ENCODE data around the gene PMEL.

- TF ChIP-seq ETS1 (conservative IDR thresholded peaks at IDR 0.05; ENCODE audit: control insufficient read depth, low read depth, low read length), result no peak
- TF ChIP-seq ATF2 (CRISPR knock-in tag; IDR thresholded peaks at IDR 0.05), result no peak
- no peak for TF ChIP-seq NFE2L1 (tag; IDR thresholded peaks at IDR 0.05; ENCODE audit: borderline replicate concordance, low read depth)
- TF ChIP-seq CTCF (IDR thresholded peaks at IDR 0.05 in 2 of 3, conservative IDR thresholded peaks at IDR 0.05 in 1 of 3; ENCODE audit: insufficient read depth in 2 of 3, low read depth in 1 of 3, low read length in 3 of 3), result no peak
- no peak for TF ChIP-seq KAT8 (IDR thresholded peaks at IDR 0.05; ENCODE audit: low read depth)
- TF ChIP-seq ZBTB43 (CRISPR knock-in tag; IDR thresholded peaks at IDR 0.05), result no peak
- TF ChIP-seq ZBTB12 (CRISPR knock-in tag; IDR thresholded peaks at IDR 0.05), result no peak
- no peak for TF ChIP-seq CBFA2T3 (IDR thresholded peaks at IDR 0.05)
- no peak for TF ChIP-seq CC2D1A (IDR thresholded peaks at IDR 0.05)
- no peak for TF ChIP-seq SETDB1 (IDR thresholded peaks at IDR 0.05; ENCODE audit: low read length)
- no peak for TF ChIP-seq CLOCK (CRISPR knock-in tag; IDR thresholded peaks at IDR 0.05; ENCODE audit: borderline replicate concordance)
- TF ChIP-seq MAFK (IDR thresholded peaks at IDR 0.05; ENCODE audit: low read length), result no peak
- TF ChIP-seq EZH2 (IDR thresholded peaks at IDR 0.05; ENCODE audit: borderline replicate concordance, low read depth, low read length), result no peak
- TF ChIP-seq HBP1 (CRISPR knock-in tag; IDR thresholded peaks at IDR 0.05), result no peak
Observed at GRCh38 chr12:55978393-55978792, 12.6 kb upstream of the PMEL start.
